A673 (cell line): Measurements from ENCODE around the gene TSGA10. TPM values are rescaled to one million over a fixed set of nuclear protein-coding genes. Genes with fewer than 3 reads are reported as not detected.

ENCODE experiments used
- BruUV-seq: library from RNA; stranded (reverse); fragments of 400-500 nt; replicated peaks from 2 replicates; lab custom pipeline; 2021; lab: Mats Ljungman, UMichigan
- CTCF ChIA-PET: fragments of 300-600 bp; sonication (Branson Sonifier 250); formaldehyde crosslinking; loops from one replicate; lab custom pipeline; 2022; ENCODE audit warnings: antibody characterized with exemption; lab: Charles Lee
- POLR2A ChIA-PET: fragments of 300-600 bp; sonication (Branson Sonifier 250); formaldehyde crosslinking; loops from one replicate; lab custom pipeline; 2022; ENCODE audit warnings: antibody characterized with exemption; ENCODE audit not compliant: low non-redundant PET; lab: Charles Lee
- DNase-seq: peaks from one replicate; pipeline ENCODE4 v3.0.0-alpha.2; 2015; ENCODE audit warnings: low spot score
- H3K27ac ChIP-seq: fragments of 200-600 bp; sonication (generic); 2 replicates; pipeline ENCODE4 v1.5.1; 2016; ENCODE audit warnings: mixed run types, low read depth, mild to moderate bottlenecking, mixed read lengths, antibody characterized with exemption, low read length; ENCODE audit not compliant: poor library complexity, severe bottlenecking
- H3K27me3 ChIP-seq: fragments of 200-600 bp; sonication (generic); replicated peaks from 2 replicates; pipeline ENCODE4 v1.6.1; 2017; ENCODE audit warnings: mixed run types, low read depth, mild to moderate bottlenecking, mixed read lengths, antibody characterized with exemption, low read length; ENCODE audit not compliant: insufficient read depth, poor library complexity
- H3K36me3 ChIP-seq: fragments of 200-600 bp; sonication (generic); 2 replicates; pipeline ENCODE4 v1.6.1; 2016; ENCODE audit warnings: mixed run types, mild to moderate bottlenecking, mixed read lengths, antibody characterized with exemption, low read length; ENCODE audit not compliant: insufficient read depth, poor library complexity, severe bottlenecking
- H3K4me1 ChIP-seq: fragments of 200-600 bp; sonication (generic); 2 replicates; pipeline ENCODE4 v1.6.1; 2017; ENCODE audit warnings: mixed run types, mild to moderate bottlenecking, mixed read lengths, antibody characterized with exemption, low read length; ENCODE audit not compliant: insufficient read depth, poor library complexity, severe bottlenecking
- H3K4me3 ChIP-seq: fragments of 200-600 bp; sonication (generic); 2 replicates; pipeline ENCODE4 v1.5.1; 2016; ENCODE audit warnings: low read depth, mixed run types, mild to moderate bottlenecking, mixed read lengths, low read length; ENCODE audit not compliant: poor library complexity, severe bottlenecking
- H3K9me3 ChIP-seq: fragments of 200-600 bp; sonication (generic); 2 replicates; pipeline ENCODE4 v1.6.1; 2016; ENCODE audit warnings: mixed run types, low read depth, mild to moderate bottlenecking, mixed read lengths, antibody characterized with exemption, low read length; ENCODE audit not compliant: poor library complexity, severe bottlenecking
- CTCF ChIP-seq: fragments of 300-800, 200-600 bp; sonication (generic); conservative IDR thresholded peaks from 2 replicates; pipeline ENCODE4 v1.5.1; 2017; ENCODE audit warnings: low read depth, mild to moderate bottlenecking, antibody characterized with exemption, low read length, moderate library complexity, mixed read lengths
- EZH2 ChIP-seq: fragments of 200-600 bp; sonication (generic); IDR thresholded peaks from 2 replicates; pipeline ENCODE4 v1.6.1; 2017; ENCODE audit warnings: borderline replicate concordance, low read depth, mild to moderate bottlenecking, mixed read lengths, antibody characterized with exemption, low read length; ENCODE audit not compliant: poor library complexity, severe bottlenecking
- intact Hi-C: fragments of 100-400 bp; cut with micrococcal nuclease; formaldehyde crosslinking; loops from one replicate; pipeline ENCODE4 v1.10.0; 2022; ENCODE audit not compliant: unreplicated experiment
- total RNA-seq: library from RNA; stranded (reverse); gene quantifications from 2 replicates; pipeline ENCODE4 v1.2.3, GENCODE V29; 2021

Gene TSGA10
- total RNA-seq, 1 experiment from 2014 or later: 2.5 TPM

- Histone ChIP-seq H3K4me3 (no peak overlapping the region), H3K27me3 (no peaks in the 10 kb centered on the region), H3K4me1 (no peaks in the 10 kb centered on the region), H3K9me3 (no peaks in the 10 kb centered on the region), H3K27ac (no peak overlapping the region), H3K36me3 (no peaks in the 10 kb centered on the region)
- DNase-seq: no peak
- BruUV-seq: no TSS peak
- TF ChIP-seq EZH2 (no peak), CTCF (no peak)
- ChIA-PET POLR2A (no interaction called here), CTCF (no interaction called here)
- intact Hi-C loops: no loop called here
Observed at GRCh38 chr2:98947554-98947953, 207.2 kb downstream of the TSGA10 start.

Other genes with a start within 250 kb of the TSGA10 start
- not detected in 2 replicates for gene CRACDL, start 218.7 kb downstream of the TSGA10 start, total RNA-seq
- 0.56 TPM in 1 of 2 replicates, not detected in the other for gene C2orf15, start 13.2 kb downstream of the TSGA10 start, total RNA-seq
- gene LIPT1, start within 50 bp of the TSGA10 start, total RNA-seq: 6.3 and 7.4 TPM in 2 replicates
- 22.3 and 25.3 TPM in 2 replicates for gene MITD1, start 26.1 kb upstream of the TSGA10 start, total RNA-seq
- gene MRPL30, start 26.2 kb upstream of the TSGA10 start, total RNA-seq: 55.4 and 59.9 TPM in 2 replicates
- not detected in 2 replicates for gene LYG2, start 100.7 kb upstream of the TSGA10 start, total RNA-seq
- gene LYG1, start 146.3 kb upstream of the TSGA10 start, total RNA-seq: 1.1 and 2.4 TPM in 2 replicates
- gene TXNDC9, start 181.4 kb upstream of the TSGA10 start, total RNA-seq: 39.5 and 43.0 TPM in 2 replicates
- 73.5 and 78.7 TPM in 2 replicates for gene EIF5B, start 182.4 kb upstream of the TSGA10 start, total RNA-seq